Esophagus muscularis mucosa (tissue), 4 donors: ENCODE measurements around the gene DYNC2I2.

Source experiments
- CTCF ChIP-seq, 3 experiments: fragments of 200-600 bp in 2 of 3; fragments of 450-650 bp in 1 of 3; sonication (generic) in 2 of 3; IDR thresholded peaks; one replicate each; pipeline ENCODE4 v1.5.1; 2017 to 2019; ENCODE audit warnings: antibody characterized with exemption in 3 of 3, mild to moderate bottlenecking in 2 of 3, moderate library complexity in 1 of 3
- EP300 ChIP-seq: sonication (generic); formaldehyde crosslinking; IDR thresholded peaks from one replicate; pipeline ENCODE4 v1.6.1; 2017; ENCODE audit warnings: antibody characterized with exemption
- POLR2A ChIP-seq: fragments of 450-650 bp; IDR thresholded peaks from one replicate; pipeline ENCODE4 v1.6.1; 2017; ENCODE audit warnings: antibody characterized with exemption, moderate library complexity, mild to moderate bottlenecking, low read depth

GRCh38 chr9:128614728-128615127, 41.9 kb downstream of the DYNC2I2 start:
- TF ChIP-seq CTCF (IDR thresholded peaks at IDR 0.05), result no peak
- no peak for TF ChIP-seq POLR2A
- TF ChIP-seq EP300, result no peak
